Effector memory CD8-positive, alpha-beta T cell (primary cell): Measurements from ENCODE around the gene TRIM47.
"Not testable (repeated sequence)": the region's sequence is repeated elsewhere in the genome, so short reads cannot be mapped to it uniquely, and the experiment has no call there.

Experiments used
- ATAC-seq: fragments of 150-1000 bp; cut with Tn5 transposase; replicated peaks from 2 replicates; pipeline ENCODE4 v1.10.0; 2021; ENCODE audit warnings: mild to moderate bottlenecking, moderate library complexity
- DNase-seq, 3 experiments: peaks; one replicate each; pipeline ENCODE4 v3.0.0; 2021
- H3K27ac Mint-ChIP-seq, 2 donors: one replicate each; pipeline ENCODE4 v1.8.0; 2022; ENCODE audit warnings: mild to moderate bottlenecking in 2 of 2, mixed read lengths in 2 of 2, moderate library complexity in 2 of 2
- H3K27me3 Mint-ChIP-seq, 2 donors: one replicate each; pipeline ENCODE4 v1.8.0; 2022; ENCODE audit warnings: mixed read lengths in 2 of 2
- H3K36me3 Mint-ChIP-seq: one replicate; pipeline ENCODE4 v1.8.0; 2022; ENCODE audit warnings: mild to moderate bottlenecking, moderate library complexity, mixed read lengths; ENCODE audit not compliant: insufficient read depth
- H3K4me1 Mint-ChIP-seq, 2 donors: one replicate each; pipeline ENCODE4 v1.8.0; 2022; ENCODE audit warnings: low read depth in 2 of 2, mixed read lengths in 2 of 2
- H3K4me3 Mint-ChIP-seq, 2 donors: one replicate each; pipeline ENCODE4 v1.8.0; 2022; ENCODE audit warnings: mild to moderate bottlenecking in 2 of 2, mixed read lengths in 2 of 2, moderate library complexity in 2 of 2
- H3K9me3 Mint-ChIP-seq, 2 donors: one replicate each; pipeline ENCODE4 v1.8.0; 2022; ENCODE audit warnings: mixed read lengths in 2 of 2

TRIM47 gene

GRCh38 chr17:75864448-75864871, 13.9 kb downstream of the TRIM47 start:
- H3K4me3 Mint-ChIP-seq: peak overlapping the region; percentile 67 to 75
- peak overlapping the region; percentile 90 to 97 for H3K27ac Mint-ChIP-seq
- peak; percentile 43 to 56 (median 46) for DNase-seq
- H3K9me3 Mint-ChIP-seq: no peaks in the 10 kb centered on the region
- H3K36me3 Mint-ChIP-seq: peaks cover 16% of the 10 kb centered on the region
- no peaks in the 10 kb centered on the region for H3K27me3 Mint-ChIP-seq
- peak; percentile 75 for ATAC-seq
- H3K4me1 Mint-ChIP-seq: peaks cover 18 to 19% of the 10 kb centered on the region in 2 donors

GRCh38 chr17:75861927-75862317, 16.5 kb downstream of the TRIM47 start:
- Mint-ChIP-seq H3K4me1 (peaks cover 18 to 19% of the 10 kb centered on the region in 2 donors), H3K4me3 (peak overlapping the region in 1 of 2 donors; percentile 51), H3K27me3 (no peaks in the 10 kb centered on the region), H3K27ac (peak overlapping the region in 1 of 2 donors; percentile 41), H3K36me3 (peaks cover 16% of the 10 kb centered on the region), H3K9me3 (no peaks in the 10 kb centered on the region)
- no peak for DNase-seq
- no peak for ATAC-seq

- Mint-ChIP-seq H3K4me1 (peaks cover 10 to 16% of the 10 kb centered on the region in 2 donors), H3K36me3 (peaks cover 15% of the 10 kb centered on the region)
- not testable (repeated sequence) for DNase-seq, H3K9me3 Mint-ChIP-seq, H3K4me3 Mint-ChIP-seq, H3K27me3 Mint-ChIP-seq, H3K27ac Mint-ChIP-seq, ATAC-seq
Measured at GRCh38 chr17:75859358-75859757, 19.0 kb downstream of the TRIM47 start.

- Mint-ChIP-seq H3K9me3 (no peaks in the 10 kb centered on the region), H3K27ac (no peak overlapping the region), H3K4me3 (no peak overlapping the region), H3K4me1 (peaks cover 14 to 20% of the 10 kb centered on the region in 2 donors), H3K27me3 (no peaks in the 10 kb centered on the region), H3K36me3 (peaks cover 21% of the 10 kb centered on the region)
- DNase-seq (no peak), ATAC-seq (peak; percentile 12)
Measured at GRCh38 chr17:75856062-75856756, 22.2 kb downstream of the TRIM47 start.

GRCh38 chr17:75855310-75856061, 22.9 kb downstream of the TRIM47 start, which contains the start of gene WBP2:
Gene WBP2 (minus strand): TSS chr17:75855335. CDS start chr17:75855297, 38 bp downstream.
- H3K9me3 Mint-ChIP-seq: no peaks in the 10 kb centered on the region
- H3K4me1 Mint-ChIP-seq: peaks cover 14 to 20% of the 10 kb centered on the region in 2 donors

GRCh38 chr17:75854881-75855309, 23.5 kb downstream of the TRIM47 start:
- no peaks in the 10 kb centered on the region for H3K27me3 Mint-ChIP-seq
- peaks cover 14 to 20% of the 10 kb centered on the region in 2 donors for H3K4me1 Mint-ChIP-seq
- DNase-seq (no peak), ATAC-seq (peak; percentile 5)
- no peak overlapping the region for H3K4me3 Mint-ChIP-seq
- H3K27ac Mint-ChIP-seq: no peak overlapping the region
- no peaks in the 10 kb centered on the region for H3K9me3 Mint-ChIP-seq
- peaks cover 31% of the 10 kb centered on the region for H3K36me3 Mint-ChIP-seq

More at GRCh38 chr17:75855310-75856061, 22.9 kb downstream of the TRIM47 start, which contains the start of gene WBP2:
- Mint-ChIP-seq H3K4me3 (no peak within 1 kb of the TSS), H3K36me3 (peaks cover 25% of the 10 kb centered on the region), H3K27me3 (no peaks in the 10 kb centered on the region), H3K27ac (no peak within 1 kb of the TSS)
- peak; percentile 90 for ATAC-seq
- peak; percentile 93 to 95 (median 93) for DNase-seq

GRCh38 chr17:75854101-75854748, 24.2 kb downstream of the TRIM47 start:
- Mint-ChIP-seq H3K4me3 (no peak overlapping the region), H3K9me3 (no peaks in the 10 kb centered on the region), H3K36me3 (peaks cover 36% of the 10 kb centered on the region), H3K4me1 (peaks cover 14 to 20% of the 10 kb centered on the region in 2 donors), H3K27me3 (no peaks in the 10 kb centered on the region), H3K27ac (no peak overlapping the region)
- DNase-seq (no peak), ATAC-seq (no peak)

GRCh38 chr17:75853433-75853832, 24.9 kb downstream of the TRIM47 start:
- Mint-ChIP-seq H3K27me3 (no peaks in the 10 kb centered on the region), H3K4me3 (no peak overlapping the region), H3K27ac (no peak overlapping the region), H3K4me1 (peaks cover 18 to 24% of the 10 kb centered on the region in 2 donors), H3K36me3 (peaks cover 40% of the 10 kb centered on the region), H3K9me3 (no peaks in the 10 kb centered on the region)
- ATAC-seq (no peak), DNase-seq (no peak)

- DNase-seq, H3K27ac Mint-ChIP-seq: not testable (repeated sequence)
Measured at GRCh38 chr17:75851693-75851991, 26.7 kb downstream of the TRIM47 start.

GRCh38 chr17:75850928-75851692, 27.3 kb downstream of the TRIM47 start:
- no peak for DNase-seq
- no peaks in the 10 kb centered on the region for H3K27me3 Mint-ChIP-seq
- peaks cover 18 to 23% of the 10 kb centered on the region in 2 donors for H3K4me1 Mint-ChIP-seq
- no peaks in the 10 kb centered on the region for H3K9me3 Mint-ChIP-seq
- no peak for ATAC-seq
- no peak overlapping the region for H3K27ac Mint-ChIP-seq
- H3K36me3 Mint-ChIP-seq: peaks cover 46% of the 10 kb centered on the region
- H3K4me3 Mint-ChIP-seq: no peak overlapping the region

More at GRCh38 chr17:75851693-75851991, 26.7 kb downstream of the TRIM47 start:
- not testable (repeated sequence) for ATAC-seq, H3K27me3 Mint-ChIP-seq, H3K9me3 Mint-ChIP-seq, H3K4me3 Mint-ChIP-seq
- Mint-ChIP-seq H3K36me3 (peaks cover 48% of the 10 kb centered on the region), H3K4me1 (peaks cover 23 to 29% of the 10 kb centered on the region in 2 donors)

GRCh38 chr17:75849724-75850123, 28.7 kb downstream of the TRIM47 start:
- ATAC-seq: no peak
- DNase-seq: no peak
- Mint-ChIP-seq H3K27ac (no peak overlapping the region), H3K4me1 (peaks cover 23 to 26% of the 10 kb centered on the region in 2 donors), H3K4me3 (no peak overlapping the region), H3K9me3 (no peaks in the 10 kb centered on the region), H3K36me3 (peaks cover 52% of the 10 kb centered on the region), H3K27me3 (no peaks in the 10 kb centered on the region)

GRCh38 chr17:75849279-75849646, 29.1 kb downstream of the TRIM47 start:
- Mint-ChIP-seq H3K36me3 (peaks cover 50% of the 10 kb centered on the region), H3K9me3 (no peaks in the 10 kb centered on the region), H3K4me3 (no peak overlapping the region)

More at GRCh38 chr17:75849279-75849646, 29.1 kb downstream of the TRIM47 start:
- peaks cover 18 to 25% of the 10 kb centered on the region in 2 donors for H3K4me1 Mint-ChIP-seq
- no peak overlapping the region for H3K27ac Mint-ChIP-seq
- no peaks in the 10 kb centered on the region for H3K27me3 Mint-ChIP-seq
- ATAC-seq (no peak), DNase-seq (no peak)
